Measurements from ENCODE around the gene RNF150. TPM values are rescaled to one million over a fixed set of nuclear protein-coding genes. Genes with fewer than 3 reads are reported as not detected.
"Not testable (repeated sequence)": the region's sequence is repeated elsewhere in the genome, so short reads cannot be mapped to it uniquely, and the experiment has no call there.

Gene RNF150
- total RNA-seq, 1 donor from 2014 or later, result 15.5 TPM

DNA sequence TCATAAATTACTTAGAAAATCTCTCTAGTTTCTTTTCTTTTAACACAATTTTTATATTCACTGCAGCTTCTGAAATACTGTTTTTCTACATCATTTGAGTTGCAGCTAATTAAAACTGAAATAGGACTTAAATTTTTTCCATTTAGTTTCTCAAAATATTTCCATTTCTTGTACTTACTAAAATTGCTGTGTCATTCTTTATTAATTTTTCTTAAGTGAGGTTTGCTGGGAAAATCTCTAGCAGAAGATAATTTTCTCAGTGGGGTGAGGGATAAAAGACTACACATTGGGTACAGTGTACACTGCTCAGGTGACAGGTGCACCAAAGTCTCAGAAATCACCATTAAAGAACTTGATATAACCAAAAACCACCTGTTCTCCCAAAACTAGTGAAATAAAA lies 57.7 kb downstream of the RNF150 start:
- DNase-seq (ENCODE audit: low read depth), result no peak

DNA sequence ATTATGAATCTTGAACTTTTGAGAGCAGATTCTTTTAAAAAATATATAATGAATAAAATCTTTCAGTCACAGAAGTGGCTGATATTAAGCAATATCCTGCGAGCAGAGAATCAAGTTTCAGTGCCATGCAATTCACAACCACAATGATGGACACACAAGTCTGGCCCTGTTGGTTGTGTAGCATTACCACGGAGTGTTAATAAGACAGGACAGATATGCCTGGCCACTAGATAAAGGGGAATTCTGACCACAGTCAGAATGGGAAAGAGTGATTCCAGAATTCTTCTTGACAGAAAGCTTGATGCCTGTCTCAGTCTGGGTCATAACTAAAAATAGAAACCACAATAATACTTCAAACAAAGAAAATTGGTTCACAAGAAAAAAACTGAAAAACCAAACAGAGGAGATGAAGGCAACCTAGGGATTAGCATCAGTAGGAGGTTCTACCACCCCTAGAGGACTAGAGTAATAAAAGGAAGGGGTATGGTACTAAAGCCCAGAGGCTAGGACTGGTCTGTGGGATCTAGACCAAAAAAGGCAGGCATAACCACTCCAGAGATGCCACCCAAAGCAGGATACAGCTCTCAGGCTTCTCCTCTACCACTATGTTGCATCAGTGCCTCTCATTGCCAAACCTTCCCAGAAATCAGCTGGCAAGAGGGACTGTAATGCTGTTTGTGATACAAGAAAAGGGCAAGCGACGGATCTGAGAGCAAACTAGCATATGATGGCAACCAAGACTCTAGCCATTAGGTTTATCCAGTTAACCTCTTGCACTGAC lies 59.0 kb downstream of the RNF150 start:
- DNase-seq (ENCODE audit: low read depth), result no peak

DNA sequence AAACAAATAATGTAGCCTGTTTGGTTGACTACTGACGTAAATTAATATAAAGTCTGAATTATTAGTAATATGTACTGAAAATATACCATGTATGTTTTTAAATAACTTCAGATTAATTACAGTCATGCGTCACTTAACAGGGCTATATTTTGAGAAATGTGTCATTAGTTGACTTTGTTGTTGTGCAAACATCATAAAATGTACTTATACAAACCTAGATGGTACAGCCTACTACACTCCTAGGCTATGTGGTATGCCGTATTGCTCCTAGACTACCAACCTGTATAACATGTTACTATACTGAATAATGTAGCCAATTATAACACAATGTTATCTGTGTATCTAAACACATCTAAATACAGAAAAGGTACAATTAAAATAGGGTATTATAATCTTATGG lies 66.6 kb downstream of the RNF150 start:
- DNase-seq (ENCODE audit: low read depth), result no peak

DNA sequence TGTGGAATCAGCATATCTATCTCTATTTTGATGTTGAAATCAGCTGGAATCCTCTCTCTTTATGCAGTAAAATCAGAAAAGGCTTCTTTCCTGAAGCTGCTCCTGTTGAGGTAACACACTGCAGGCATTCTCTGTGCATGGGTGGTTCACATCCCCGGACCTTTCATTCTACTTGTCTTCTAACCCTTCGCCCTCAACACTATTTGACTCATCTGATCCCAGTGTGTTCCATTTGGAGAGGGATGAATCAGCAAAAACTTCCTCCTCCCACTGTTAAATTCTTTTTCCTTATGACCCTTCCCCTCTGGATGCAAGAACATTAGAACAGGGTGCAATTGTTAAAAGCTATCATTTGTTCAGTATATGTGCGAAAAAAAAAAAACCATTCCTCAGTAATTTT lies 67.4 kb downstream of the RNF150 start:
- DNase-seq (ENCODE audit: low read depth), result peak; percentile 28

DNA sequence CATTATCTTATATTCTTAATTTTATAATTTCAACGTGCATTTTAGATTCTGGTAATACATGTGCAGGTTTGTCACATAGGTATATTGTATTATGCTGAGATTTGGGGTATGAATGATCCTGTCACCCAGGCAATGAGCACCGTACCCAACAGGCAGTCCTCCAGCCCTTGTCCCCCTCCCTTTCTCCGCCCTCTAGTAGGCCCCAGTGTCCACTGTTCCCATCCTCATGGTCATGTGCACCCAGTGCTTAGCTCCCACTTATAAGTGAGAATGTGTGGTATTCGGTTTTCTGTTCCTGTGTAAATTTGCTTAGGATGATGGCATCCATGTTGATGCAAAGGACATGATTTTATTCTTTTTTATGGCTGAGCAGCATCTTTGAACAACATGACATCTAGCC lies 70.6 kb downstream of the RNF150 start:
- DNase-seq (ENCODE audit: low read depth), result no peak

DNA sequence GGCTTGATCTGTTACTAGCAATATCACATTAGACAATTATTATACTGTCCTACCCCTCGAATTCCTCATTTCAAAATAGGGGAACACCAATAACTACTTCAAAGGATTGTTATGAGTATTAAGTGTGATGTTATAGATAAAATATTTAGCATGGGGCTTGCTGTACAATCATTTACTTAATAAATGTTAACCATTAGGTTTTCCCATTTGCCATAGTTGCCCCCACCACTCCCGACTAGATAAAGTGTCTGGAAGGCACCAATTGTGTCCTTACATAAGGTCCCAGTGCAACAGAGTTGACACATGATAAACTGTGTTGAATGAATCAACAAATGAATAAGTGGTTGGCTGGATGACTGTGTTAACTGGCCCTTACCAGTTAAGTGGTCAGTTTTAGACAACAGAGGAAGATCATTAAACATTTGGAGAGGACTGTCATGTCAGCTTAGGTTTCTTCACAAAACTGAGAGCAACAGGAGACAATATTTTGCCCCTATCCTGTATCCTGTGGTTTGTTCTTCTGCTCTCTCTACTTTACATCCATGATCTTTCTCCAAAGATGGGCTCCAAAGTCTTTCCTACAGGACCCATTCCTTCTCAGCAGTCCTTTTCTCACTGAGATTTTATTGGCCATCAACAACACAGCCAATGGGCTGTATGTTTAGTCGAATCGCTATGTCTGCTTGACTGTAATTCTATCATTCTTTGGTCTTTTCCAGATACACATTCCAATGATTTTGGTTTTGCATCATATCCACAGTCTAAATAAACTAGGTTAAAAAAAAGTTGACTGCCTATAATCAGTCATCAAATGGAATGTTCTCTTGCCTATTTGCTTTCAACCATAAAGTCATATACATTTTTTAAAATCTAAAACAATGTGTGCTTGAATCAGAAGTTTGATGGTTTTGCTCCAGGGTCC lies 74.4 kb downstream of the RNF150 start:
- DNase-seq (ENCODE audit: low read depth), result peak; percentile 30

DNA sequence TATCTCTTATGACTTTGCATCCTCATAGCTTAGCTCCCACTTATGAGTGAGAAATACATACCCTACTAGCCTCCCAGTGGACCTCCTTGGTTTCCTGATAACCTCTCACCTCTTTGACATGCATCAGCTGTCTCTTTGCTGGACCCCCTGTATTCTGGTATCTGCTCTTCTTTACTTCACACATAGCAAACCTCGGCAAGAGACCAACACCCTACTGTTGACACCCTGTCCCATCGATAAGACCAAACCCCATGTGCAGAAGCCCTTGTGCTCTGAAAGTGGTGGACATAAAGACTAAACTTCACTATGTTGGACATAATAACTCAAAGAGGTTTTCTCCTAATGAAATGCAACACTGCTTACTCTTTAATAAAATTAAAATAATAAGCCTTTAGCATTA lies 75.7 kb downstream of the RNF150 start:
- no peak for DNase-seq (ENCODE audit: low read depth)

DNA sequence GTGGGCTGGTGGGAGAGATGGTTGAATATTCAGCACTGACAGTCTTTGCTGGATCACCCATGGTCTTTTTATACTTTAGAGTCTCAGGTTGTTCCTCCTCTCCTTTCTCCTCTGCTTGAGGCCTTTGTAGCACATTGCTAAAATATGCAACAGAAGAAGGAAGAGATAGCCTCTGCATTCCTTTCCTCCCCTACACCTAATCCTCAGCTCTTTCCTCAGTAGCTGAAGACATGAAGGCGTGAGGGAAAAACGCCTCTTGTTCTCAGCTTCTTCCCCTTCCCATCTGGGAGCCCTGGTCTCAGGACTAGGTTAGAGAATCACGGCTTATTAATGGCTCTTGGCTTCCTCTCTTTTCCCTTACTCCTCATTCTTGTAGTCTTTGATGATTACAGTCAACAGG lies 76.8 kb downstream of the RNF150 start:
- no peak for DNase-seq (ENCODE audit: low read depth)

DNA sequence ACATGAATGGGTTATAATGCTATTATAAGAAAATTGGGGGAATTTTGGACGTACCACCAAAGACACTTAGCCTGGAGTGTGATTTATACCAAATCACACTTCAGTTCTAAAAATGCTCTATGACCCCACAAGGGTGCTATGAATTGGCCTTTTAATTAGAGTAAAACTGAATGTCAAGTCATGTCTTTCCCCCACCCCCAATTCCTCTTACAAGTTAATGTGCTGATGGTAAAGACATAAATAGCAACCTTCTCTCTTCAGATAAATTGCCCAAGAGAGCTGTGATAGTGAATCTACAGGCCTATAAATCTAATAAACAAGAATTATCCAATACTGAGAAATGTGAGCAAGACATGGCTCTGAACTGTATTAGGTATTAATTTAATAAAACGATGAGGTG lies 78.8 kb downstream of the RNF150 start:
- DNase-seq (ENCODE audit: low read depth), result no peak

DNA sequence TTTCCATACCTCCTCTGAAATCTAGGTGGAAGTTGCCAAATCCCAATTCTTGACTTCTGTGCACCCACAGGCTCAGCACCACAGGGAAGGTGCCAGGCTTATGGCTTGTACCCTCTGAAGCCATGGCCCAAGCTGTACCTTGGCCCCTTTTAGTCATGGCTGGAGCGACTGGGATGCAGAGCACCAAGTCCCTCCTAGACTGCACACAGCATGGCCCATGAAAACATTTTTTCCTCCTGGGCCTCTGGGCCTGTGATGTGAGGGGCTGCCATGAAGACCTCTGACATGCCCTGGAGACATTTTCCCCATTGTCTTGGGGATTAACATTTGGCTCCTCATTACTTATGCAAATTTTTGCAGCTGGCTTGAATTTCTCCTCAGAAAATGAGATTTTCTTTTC lies 82.3 kb downstream of the RNF150 start:
- DNase-seq (ENCODE audit: low read depth), result not testable (repeated sequence)

DNA sequence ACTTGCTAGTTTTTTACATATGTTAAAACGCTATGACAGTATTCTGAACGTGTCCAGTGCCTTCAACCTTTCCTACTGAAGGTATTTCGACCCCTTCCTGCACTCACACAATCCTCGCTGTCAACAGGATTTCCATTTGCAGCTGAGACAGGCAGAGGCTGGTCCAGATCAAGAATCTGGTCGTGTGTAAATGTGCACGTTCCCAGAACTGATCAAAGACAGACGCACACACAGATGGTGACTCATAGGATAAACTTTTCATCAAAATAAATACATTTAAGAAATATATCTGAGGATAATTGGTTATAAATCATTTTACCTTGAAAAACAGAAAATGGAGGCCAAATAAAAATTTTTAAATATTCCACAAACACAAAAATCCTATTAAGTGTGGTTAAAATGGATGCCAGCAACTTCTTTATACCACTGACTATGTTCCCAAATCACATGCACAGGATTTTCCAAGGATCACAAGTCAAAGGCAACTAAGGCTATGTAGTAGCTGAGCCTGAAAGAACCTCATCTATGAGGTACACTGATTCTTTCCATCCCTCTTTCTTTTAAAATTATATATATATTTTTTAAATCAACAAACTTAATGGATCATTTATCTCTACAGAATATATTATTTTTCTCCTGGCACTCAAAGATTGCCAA lies 85.9 kb downstream of the RNF150 start:
- no peak for DNase-seq (ENCODE audit: low read depth)

DNA sequence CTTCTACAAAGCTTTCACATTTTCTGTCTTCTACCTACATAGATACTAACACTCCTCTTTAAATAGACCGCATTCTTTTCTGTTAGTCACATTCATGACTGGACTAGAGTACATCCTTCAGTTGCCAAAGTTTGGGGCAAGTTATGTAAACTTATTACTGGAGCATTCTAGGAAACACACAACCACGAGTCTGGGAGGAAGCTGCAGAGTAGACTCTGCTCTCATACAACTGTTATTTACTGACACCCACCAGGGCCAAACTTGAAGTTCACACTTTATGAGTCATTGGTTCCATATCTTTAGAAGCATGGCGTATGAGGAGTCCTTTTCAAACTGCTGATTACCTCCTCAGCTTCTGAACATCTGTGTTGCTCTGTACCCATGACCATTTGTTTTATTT lies 87.0 kb downstream of the RNF150 start:
- DNase-seq (ENCODE audit: low read depth), result peak; percentile 48

DNA sequence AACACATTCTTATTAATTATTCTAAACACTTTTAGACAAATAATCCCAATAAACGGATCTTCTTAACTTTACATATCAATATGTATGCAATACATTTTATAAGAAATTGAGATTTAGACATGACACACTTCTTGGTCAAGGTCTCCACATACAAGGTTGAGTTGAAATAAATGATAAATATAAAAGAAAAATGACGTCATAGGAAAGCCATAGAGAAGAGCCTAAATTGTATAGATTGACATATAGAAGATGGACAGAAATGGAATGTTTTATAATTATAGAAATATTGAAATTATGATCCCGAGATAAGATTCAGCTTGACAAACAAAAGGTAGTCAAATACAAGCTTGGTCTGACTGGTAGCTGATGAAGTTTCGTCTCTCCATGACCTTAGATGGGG lies 87.4 kb downstream of the RNF150 start:
- DNase-seq (ENCODE audit: low read depth), result no peak

DNA sequence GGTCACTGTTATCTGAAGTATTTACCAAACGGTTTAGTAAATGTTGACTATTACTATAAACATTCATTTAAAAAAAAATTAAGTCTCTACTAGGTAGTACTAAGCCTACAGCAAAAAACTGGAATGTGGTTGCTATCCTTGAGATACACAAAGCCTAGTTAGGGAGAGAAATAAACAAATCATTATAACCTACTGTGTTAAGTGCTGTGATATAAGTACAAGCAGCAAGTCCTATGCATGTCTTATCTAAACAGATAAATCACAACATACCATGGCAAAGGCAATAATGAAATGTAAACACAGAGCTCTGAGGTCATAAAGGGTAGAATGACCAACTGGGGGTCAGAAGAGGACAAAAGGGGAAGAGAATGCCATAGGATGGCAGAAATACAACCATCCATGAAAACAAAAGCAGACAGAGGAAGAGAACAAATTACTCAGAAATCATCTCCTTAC lies 92.2 kb downstream of the RNF150 start:
- DNase-seq (ENCODE audit: low read depth), result no peak

DNA sequence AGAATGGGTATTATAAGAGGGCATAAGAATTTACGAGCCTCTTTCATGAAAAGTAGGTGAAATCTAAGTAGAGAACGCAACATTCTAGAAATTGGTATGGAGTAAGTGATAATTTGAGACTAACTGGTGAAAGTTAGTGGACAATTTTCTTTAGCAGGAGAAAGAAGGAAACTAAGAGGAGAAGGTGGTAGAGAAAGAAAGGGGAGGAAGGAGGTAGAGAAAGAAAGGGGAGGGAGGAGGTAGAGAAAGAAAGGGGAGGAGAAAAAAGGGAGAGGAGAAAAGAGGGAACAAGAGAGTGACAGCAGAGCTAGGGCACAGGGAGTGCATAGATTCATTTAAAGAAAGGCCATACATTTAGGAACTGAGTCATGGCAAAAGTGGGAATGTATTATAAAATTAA lies 94.1 kb downstream of the RNF150 start:
- no peak for DNase-seq (ENCODE audit: low read depth)

DNA sequence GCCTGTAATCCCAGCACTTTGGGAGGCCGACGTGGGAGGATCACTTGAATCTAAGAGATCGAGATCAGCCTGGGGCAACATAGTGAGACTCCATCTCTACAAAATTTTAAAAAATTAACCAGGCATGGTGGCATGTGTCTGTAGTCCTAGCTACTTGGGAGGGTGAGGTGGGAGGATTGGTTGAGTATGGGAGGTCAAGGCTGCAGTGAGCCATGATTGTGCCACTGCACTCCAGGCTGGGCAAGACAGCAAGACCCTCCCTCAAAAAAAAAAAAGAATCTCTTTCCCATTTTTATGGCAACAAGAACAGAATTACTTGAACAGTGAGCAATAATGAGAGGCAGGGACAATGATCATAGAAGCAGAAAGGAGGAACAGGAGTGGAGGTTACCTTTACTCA lies 94.8 kb downstream of the RNF150 start:
- no peak for DNase-seq (ENCODE audit: low read depth)

DNA sequence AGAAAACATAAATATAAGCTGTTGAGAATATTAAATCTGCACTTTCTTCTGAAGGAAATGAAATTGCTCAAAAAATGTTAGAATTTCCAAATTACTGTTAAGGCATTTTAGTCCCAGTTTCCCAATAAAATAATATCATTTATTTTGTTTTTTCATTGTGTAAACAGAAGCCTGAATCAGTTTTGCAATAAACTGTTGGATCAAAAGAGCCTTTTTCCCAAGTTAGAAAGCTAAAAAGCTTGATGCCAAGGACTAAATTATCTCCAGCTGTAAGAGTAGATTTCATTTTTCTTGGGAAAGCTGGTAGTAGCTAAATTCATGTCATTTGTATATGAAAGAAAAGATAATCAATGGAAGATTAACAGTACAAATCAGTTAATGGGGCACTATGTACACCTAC lies 95.8 kb downstream of the RNF150 start:
- no peak for DNase-seq (ENCODE audit: low read depth)

DNA sequence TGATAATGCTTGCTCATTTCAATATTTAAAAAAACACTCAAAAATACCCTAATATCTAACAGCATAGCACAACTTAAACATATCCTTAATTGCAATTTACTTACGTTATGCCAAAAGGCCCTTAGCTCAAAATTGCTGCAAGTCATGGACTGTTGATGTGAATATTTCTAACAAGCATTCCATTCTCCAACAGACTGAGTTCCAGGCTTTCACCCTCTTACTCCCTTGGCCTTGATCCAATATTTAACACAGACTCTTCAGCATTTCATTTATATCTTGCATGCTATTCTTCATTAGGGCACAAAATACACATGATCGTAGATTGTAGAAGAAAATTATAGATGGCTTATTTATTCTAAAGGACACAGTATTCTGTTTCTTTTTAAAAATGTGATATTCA lies 96.5 kb downstream of the RNF150 start:
- DNase-seq (ENCODE audit: low read depth), result no peak

DNA sequence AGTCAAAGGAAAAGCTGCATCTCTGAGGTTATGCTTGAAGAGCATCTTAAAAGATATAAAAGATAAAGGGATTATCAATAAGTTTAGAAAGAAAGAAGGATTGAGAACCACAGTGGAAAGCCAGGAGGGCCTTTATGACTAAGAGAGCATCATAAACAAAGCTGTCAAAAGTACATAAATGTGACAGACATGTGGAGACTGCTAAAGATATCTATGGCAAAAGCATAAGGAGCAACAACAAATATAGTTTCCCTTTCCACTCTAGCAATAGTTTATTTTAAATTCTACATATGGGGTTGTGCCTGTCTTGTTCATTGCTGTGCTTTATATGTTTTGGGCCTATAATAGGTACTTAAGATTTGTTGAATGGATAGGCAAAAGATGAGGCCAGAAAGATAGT lies 97.3 kb downstream of the RNF150 start:
- DNase-seq (ENCODE audit: low read depth), result no peak

DNA sequence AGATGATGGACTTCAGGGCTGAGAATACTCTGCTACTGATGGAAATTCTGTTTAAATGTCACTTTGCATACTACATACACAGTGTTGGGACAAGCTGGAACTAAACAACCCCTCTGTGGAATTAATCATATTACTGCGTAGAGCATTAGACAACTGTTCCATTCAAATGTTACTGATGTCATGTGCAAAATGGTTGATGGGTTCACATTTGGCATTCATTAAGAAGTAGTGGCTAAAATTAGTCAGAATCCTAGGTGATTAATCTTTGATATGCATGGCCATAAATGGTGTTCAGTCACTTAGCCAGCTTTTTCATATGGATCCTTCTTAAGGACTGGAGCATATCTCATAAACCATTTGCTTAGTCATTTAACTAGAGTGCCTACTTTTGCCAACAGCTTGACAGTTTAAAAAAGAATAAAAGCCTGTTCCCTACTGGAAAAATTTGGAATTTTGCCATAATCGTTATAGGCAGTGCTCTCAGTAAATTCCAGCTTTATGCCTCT lies 105.2 kb downstream of the RNF150 start:
- DNase-seq (ENCODE audit: low read depth), result peak; percentile 65

DNA sequence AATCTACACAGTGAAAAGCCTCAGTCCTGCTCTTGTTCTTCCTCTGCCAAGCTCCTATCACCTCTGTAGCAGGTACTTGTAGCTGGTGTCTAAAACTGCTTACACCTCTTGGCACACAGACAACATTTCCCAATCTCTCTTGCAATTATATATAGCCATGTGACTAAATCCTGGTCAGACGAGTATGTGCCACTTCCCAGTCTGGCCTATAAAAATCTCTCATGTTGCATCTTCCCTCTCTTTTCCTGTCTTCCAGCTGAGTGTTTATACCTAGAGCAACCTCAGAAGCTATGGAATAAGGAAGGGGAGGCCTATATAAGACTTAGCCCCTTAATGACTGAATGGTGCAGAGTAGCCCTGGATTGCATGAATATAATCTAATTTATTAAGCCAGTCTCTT lies 105.8 kb downstream of the RNF150 start:
- DNase-seq (ENCODE audit: low read depth), result peak; percentile 54

DNA sequence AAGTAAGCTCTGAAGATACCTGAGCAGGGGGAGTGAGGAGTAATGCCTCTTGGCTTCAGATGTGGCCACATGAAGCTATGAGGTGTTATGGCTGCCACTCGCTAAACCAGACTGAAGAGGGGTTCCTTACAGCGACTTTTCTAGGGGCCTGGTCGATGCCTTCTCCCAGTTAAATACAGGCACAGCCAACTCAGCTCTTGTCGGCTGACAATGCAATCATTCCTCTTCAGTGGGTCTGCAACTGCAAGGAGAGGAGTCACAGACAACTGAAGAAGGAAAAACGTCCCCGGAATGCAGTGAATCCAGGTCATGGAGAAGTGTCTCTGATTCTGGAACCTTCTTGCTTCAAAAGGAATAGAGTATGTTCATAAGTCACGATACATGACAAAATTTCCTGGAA lies 106.4 kb downstream of the RNF150 start:
- no peak for DNase-seq (ENCODE audit: low read depth)

Measured in renal cortical epithelial cell (primary cell).